GM12891 (cell line): ENCODE results near the gene BLTP3B.

ENCODE experiments used
- PAX5 ChIP-seq: IDR thresholded peaks from 2 replicates; pipeline ENCODE4 v1.6.1; 2011; ENCODE audit warnings: low read length, moderate library complexity, mild to moderate bottlenecking; ENCODE audit not compliant: insufficient read depth, severe bottlenecking
- POLR2A ChIP-seq: IDR thresholded peaks from 2 replicates; pipeline ENCODE4 v1.6.1; 2011; ENCODE audit warnings: low read depth, low read length, control low read depth
- POU2F2 ChIP-seq: IDR thresholded peaks from 2 replicates; pipeline ENCODE4 v1.6.1; 2011; ENCODE audit warnings: low read depth, mild to moderate bottlenecking, control low read depth, low read length, moderate library complexity

GRCh38 chr12:100128512-100128908, 14.2 kb downstream of the BLTP3B start:
- no peak for TF ChIP-seq POLR2A
- TF ChIP-seq POU2F2: no peak
- no peak for TF ChIP-seq PAX5
